ENCODE measurements around the gene PYROXD2. TPM values are rescaled to one million over a fixed set of nuclear protein-coding genes. Genes with fewer than 3 reads are reported as not detected.

The PYROXD2 gene
- total RNA-seq, 1 donor from 2014 or later = 7.1 TPM

DNA sequence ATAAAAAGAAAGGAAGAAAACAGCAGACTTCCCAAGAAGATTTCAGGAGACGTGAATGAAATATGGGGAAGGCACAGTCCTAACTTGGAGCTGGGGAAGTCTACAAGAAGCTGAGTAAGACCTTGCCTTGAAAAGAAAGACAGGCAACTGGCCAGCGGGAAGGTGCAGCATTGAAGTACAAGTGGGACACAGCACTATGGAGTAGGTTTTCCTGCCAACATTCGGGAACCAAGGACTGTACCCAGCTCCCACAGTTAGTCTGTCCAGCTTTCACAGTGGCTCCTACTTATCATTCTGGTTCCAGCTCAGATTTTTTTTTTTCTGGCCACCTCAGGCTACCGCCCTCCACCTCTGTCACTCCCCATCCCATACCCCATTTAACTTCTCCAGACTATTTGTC is 21.7 kb upstream of the PYROXD2 start:
- intact Hi-C loops (cut with DNase I) = no loop called here
- DNase-seq (ENCODE audit: extremely low spot score in 2 of 2) = no peak
- Histone ChIP-seq H3K36me3 (peaks cover 14 to 63% of the 10 kb centered on the region in 2 donors), H3K27ac (no peak overlapping the region), H3K27me3 (no peaks in the 10 kb centered on the region), H3K9me3 (no peaks in the 10 kb centered on the region), H3K4me3 (no peak overlapping the region), H3K4me1 (no peaks in the 10 kb centered on the region)
- TF ChIP-seq, protein P1, sequence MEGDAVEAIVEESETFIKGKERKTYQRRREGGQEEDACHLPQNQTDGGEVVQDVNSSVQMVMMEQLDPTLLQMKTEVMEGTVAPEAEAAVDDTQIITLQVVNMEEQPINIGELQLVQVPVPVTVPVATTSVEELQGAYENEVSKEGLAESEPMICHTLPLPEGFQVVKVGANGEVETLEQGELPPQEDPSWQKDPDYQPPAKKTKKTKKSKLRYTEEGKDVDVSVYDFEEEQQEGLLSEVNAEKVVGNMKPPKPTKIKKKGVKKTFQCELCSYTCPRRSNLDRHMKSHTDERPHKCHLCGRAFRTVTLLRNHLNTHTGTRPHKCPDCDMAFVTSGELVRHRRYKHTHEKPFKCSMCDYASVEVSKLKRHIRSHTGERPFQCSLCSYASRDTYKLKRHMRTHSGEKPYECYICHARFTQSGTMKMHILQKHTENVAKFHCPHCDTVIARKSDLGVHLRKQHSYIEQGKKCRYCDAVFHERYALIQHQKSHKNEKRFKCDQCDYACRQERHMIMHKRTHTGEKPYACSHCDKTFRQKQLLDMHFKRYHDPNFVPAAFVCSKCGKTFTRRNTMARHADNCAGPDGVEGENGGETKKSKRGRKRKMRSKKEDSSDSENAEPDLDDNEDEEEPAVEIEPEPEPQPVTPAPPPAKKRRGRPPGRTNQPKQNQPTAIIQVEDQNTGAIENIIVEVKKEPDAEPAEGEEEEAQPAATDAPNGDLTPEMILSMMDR (IDR thresholded peaks at IDR 0.05) = no peak
- TF ChIP-seq POLR2A (IDR thresholded peaks at IDR 0.05) (no peak), POLR2AphosphoS5 (IDR thresholded peaks at IDR 0.05; ENCODE audit: insufficient read depth in 1 of 2, low read depth in 1 of 2) (no peak)

DNA sequence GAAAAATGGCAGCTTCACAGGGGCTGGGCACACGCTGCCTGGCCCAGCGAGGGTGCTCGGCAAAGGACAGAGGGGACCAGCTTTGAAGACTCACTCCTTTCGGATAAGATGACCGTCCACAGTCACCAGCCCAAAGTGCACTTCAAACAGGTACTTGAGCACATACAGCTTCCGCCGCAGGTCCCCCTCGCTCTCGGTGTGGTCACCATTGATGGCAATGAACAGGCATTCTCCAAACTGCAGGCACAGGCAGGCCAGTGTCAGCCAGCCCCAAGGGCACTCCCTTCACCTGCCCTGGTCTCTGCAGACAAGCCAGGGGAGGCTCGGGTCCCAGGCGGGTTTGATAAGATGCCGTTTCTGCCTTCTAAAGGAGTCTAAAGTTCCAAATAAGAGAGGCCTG is 20.2 kb upstream of the PYROXD2 start:
- intact Hi-C loops (cut with DNase I) = no loop called here
- DNase-seq (ENCODE audit: extremely low spot score in 2 of 2) = peak in 1 of 2 donors; percentile 76
- peaks cover 14 to 70% of the 10 kb centered on the region in 2 donors for H3K36me3 ChIP-seq
- no peaks in the 10 kb centered on the region for H3K27me3 ChIP-seq
- no peaks in the 10 kb centered on the region for H3K4me1 ChIP-seq
- H3K4me3 ChIP-seq = no peak overlapping the region
- no peak overlapping the region for H3K27ac ChIP-seq
- no peaks in the 10 kb centered on the region for H3K9me3 ChIP-seq
- TF ChIP-seq, protein P1 (IDR thresholded peaks at IDR 0.05) = no peak
- TF ChIP-seq POLR2AphosphoS5 (IDR thresholded peaks at IDR 0.05; ENCODE audit: insufficient read depth in 1 of 2, low read depth in 1 of 2) = no peak
- no peak for TF ChIP-seq POLR2A (IDR thresholded peaks at IDR 0.05)

DNA sequence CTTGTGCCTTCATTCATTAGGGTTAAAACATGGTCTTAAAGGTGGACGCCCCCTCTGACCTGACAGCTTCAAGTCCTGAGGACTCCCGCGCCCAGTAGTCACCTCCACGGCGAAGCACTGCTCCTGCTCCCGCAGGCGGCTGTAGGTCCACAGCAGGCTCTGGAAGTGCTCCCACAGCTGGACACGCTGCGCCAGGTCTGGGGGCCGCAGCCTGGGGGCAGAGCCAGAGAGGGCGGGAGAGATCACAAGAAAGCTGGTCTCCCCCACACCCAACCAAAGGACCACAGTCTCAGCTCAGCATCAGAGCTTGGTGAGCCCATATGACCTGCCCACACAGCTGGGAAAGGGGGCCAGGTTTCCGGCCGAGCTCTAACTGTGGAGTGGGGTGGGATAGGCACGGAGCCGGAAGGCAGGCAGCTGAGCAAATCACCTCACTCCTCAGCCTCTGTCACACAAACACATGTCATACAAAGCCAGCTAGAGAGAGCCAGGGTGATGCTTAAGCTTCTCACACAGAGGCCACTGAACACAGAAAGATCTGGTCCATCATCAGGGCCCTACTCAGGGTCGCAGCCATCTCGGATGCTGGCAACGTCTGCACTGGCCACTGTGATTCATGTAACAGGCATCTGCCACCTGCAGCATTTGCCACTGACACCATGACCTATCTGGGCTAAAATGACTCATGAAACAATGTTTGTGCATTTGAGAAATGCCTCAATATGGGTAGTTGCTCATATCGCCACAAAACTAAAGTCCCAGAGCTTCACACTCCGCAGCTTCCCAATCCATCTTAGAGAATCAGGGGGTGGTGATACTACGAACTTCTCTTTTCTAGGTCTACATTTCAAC is 19.1 kb upstream of the PYROXD2 start:
- Histone ChIP-seq H3K27ac (no peak overlapping the region), H3K36me3 (peaks cover 14 to 71% of the 10 kb centered on the region in 2 donors)

DNA sequence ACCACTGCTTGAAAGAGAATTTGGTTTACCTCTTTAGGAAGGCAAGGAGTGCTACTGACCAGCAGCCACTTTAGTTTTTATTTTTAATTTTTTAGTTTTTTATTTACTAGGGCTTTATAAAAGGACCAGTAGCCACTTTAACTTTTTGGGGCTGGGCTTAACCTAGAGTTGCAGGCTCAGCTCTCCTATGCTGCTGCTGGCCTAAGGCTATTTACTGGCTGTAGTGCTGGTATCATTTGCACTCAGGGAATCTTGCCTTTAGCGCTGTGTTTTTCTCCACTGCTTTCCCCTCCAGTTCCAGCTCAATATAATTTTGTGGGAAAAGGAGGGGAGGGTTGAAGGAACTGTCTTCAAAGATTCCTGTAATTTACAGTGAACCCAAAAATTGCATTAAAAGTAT is 18.4 kb upstream of the PYROXD2 start:
- TF ChIP-seq POLR2A (IDR thresholded peaks at IDR 0.05) = no peak
- no peak for TF ChIP-seq POLR2AphosphoS5 (IDR thresholded peaks at IDR 0.05; ENCODE audit: insufficient read depth in 1 of 2, low read depth in 1 of 2)
- TF ChIP-seq, protein P1 (IDR thresholded peaks at IDR 0.05) = no peak
- no peak overlapping the region for H3K4me3 ChIP-seq
- no peak overlapping the region for H3K27ac ChIP-seq
- intact Hi-C loops (cut with DNase I) = no loop called here
- H3K27me3 ChIP-seq = no peaks in the 10 kb centered on the region
- DNase-seq (ENCODE audit: extremely low spot score in 2 of 2) = no peak
- H3K36me3 ChIP-seq = peaks cover 14 to 64% of the 10 kb centered on the region in 2 donors
- H3K9me3 ChIP-seq = no peaks in the 10 kb centered on the region
- no peaks in the 10 kb centered on the region for H3K4me1 ChIP-seq

More for the DNA sequence above, 19.1 kb upstream of the PYROXD2 start:
- no peaks in the 10 kb centered on the region for H3K9me3 ChIP-seq
- no peak overlapping the region for H3K4me3 ChIP-seq
- no peaks in the 10 kb centered on the region for H3K27me3 ChIP-seq
- peak in 1 of 2 donors; percentile 79 for DNase-seq (ENCODE audit: extremely low spot score in 2 of 2)
- no peaks in the 10 kb centered on the region for H3K4me1 ChIP-seq
- TF ChIP-seq POLR2A (IDR thresholded peaks at IDR 0.05) = no peak
- TF ChIP-seq, protein P1 (IDR thresholded peaks at IDR 0.05) = no peak
- TF ChIP-seq POLR2AphosphoS5 (IDR thresholded peaks at IDR 0.05; ENCODE audit: insufficient read depth in 1 of 2, low read depth in 1 of 2) = no peak
- intact Hi-C loops (cut with DNase I) = no loop called here

DNA sequence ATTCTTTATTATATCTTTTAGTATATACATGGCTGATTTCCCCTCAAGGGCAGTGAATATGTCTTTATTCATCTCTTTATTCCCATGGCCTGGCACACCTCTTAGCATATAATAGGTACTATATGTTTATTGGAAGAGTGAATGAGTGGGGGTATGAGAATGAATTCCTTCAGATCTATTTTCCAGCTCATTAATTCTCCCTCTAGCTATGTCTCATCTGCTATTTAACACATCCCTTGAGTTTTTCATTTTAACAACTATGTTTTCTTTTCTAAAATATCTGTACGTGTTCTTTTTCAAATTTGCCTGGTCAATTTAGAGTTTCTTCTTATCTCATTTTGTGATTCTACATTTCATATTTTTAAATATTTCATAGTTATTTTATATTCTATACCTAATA is 17.3 kb upstream of the PYROXD2 start:
- DNase-seq (ENCODE audit: extremely low spot score in 2 of 2) = no peak
- no peak overlapping the region for H3K4me3 ChIP-seq
- no peak overlapping the region for H3K27ac ChIP-seq
- no peaks in the 10 kb centered on the region for H3K27me3 ChIP-seq
- H3K9me3 ChIP-seq = no peaks in the 10 kb centered on the region
- TF ChIP-seq POLR2AphosphoS5 (IDR thresholded peaks at IDR 0.05; ENCODE audit: insufficient read depth in 1 of 2, low read depth in 1 of 2) = no peak
- H3K36me3 ChIP-seq = peaks cover 14 to 64% of the 10 kb centered on the region in 2 donors
- intact Hi-C loops (cut with DNase I) = no loop called here
- no peaks in the 10 kb centered on the region for H3K4me1 ChIP-seq
